ENCODE measurements around the gene CFH. TPM values are rescaled to one million over a fixed set of nuclear protein-coding genes. Genes with fewer than 3 reads are reported as not detected.
"Not testable (repeated sequence)": the region's sequence is repeated elsewhere in the genome, so short reads cannot be mapped to it uniquely, and the experiment has no call there.

Gene CFH
- total and polyA plus RNA-seq, 10 of the 15 experiments (the other 5 are each of a cell fraction or from before 2014, with no cell fraction given), result 0.46 TPM; not detected in 9

- TF ChIP-seq ZBED1 (IDR thresholded peaks at IDR 0.05; ENCODE audit: borderline replicate concordance) (no peak), ZNF274 (IDR thresholded peaks at IDR 0.05; ENCODE audit: insufficient read depth, insufficient read length) (no peak)
These were observed 86.9 kb downstream of the CFH start (continued) for GRCh38 chr1:196738730-196739129.

DNA sequence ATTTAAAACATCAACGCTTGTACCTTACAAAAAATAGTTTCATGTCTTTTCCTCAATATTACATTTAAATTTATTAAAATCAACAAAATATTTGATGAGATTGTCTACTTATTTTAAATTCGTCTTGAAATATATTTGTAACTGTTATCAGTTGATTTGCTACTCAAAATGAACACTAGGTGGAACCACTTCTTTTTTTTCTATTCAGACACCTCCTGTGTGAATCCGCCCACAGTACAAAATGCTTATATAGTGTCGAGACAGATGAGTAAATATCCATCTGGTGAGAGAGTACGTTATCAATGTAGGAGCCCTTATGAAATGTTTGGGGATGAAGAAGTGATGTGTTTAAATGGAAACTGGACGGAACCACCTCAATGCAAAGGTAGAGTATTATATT lies 91.4 kb downstream of the CFH start:
- SMC1A ChIA-PET (ENCODE audit: uncharacterized antibody, unreplicated experiment); POLR2A ChIA-PET; H3K27me3 ChIP-seq (replicated peaks in 1 of 2; ENCODE audit: control insufficient read depth in 2 of 2, insufficient read depth in 2 of 2, low read length in 1 of 2); H3K4me3 ChIP-seq; intact Hi-C loops (cut with micrococcal nuclease; ENCODE audit: unreplicated experiment); BruUV-seq (replicated peaks); H3K9me3 ChIP-seq (replicated peaks; ENCODE audit: control insufficient read depth, insufficient read depth, low read length); DNase-seq (ENCODE audit: low read depth, low spot score); H3K4me1 ChIP-seq (ENCODE audit: control insufficient read depth, insufficient read depth, low read length); H3K36me3 ChIP-seq (ENCODE audit: control insufficient read depth in 2 of 2, insufficient read depth in 2 of 2, low read length in 1 of 2); H3K27ac ChIP-seq (ENCODE audit: control insufficient read depth, insufficient read depth); H4K20me1 ChIP-seq (ENCODE audit: control insufficient read depth, insufficient read depth); H2AFZ ChIP-seq (ENCODE audit: control insufficient read depth, low read depth, low read length); H3K9ac ChIP-seq (ENCODE audit: control insufficient read depth, insufficient read depth, low read length); H3K4me2 ChIP-seq (ENCODE audit: control insufficient read depth, insufficient read depth); in situ Hi-C loops (cut with MboI); RAD21 ChIA-PET (ENCODE audit: unreplicated experiment); H3K79me2 ChIP-seq (ENCODE audit: control insufficient read depth, insufficient read depth, low read length); CTCF ChIA-PET: not testable (repeated sequence)
- peak; percentile 30 for TF ChIP-seq RAD21 (IDR thresholded peaks at IDR 0.05; ENCODE audit: insufficient read depth, low read depth, low read length)
- TF ChIP-seq, protein P1, sequence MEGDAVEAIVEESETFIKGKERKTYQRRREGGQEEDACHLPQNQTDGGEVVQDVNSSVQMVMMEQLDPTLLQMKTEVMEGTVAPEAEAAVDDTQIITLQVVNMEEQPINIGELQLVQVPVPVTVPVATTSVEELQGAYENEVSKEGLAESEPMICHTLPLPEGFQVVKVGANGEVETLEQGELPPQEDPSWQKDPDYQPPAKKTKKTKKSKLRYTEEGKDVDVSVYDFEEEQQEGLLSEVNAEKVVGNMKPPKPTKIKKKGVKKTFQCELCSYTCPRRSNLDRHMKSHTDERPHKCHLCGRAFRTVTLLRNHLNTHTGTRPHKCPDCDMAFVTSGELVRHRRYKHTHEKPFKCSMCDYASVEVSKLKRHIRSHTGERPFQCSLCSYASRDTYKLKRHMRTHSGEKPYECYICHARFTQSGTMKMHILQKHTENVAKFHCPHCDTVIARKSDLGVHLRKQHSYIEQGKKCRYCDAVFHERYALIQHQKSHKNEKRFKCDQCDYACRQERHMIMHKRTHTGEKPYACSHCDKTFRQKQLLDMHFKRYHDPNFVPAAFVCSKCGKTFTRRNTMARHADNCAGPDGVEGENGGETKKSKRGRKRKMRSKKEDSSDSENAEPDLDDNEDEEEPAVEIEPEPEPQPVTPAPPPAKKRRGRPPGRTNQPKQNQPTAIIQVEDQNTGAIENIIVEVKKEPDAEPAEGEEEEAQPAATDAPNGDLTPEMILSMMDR (IDR thresholded peaks at IDR 0.05 in 2 of 3, conservative IDR thresholded peaks at IDR 0.05 in 1 of 3; ENCODE audit: control insufficient read depth in 2 of 3, extremely low read depth in 1 of 3, insufficient read depth in 1 of 3, low read depth in 3 of 3, low read length in 3 of 3), result peak in 2 of 3 experiments; percentile 14 to 21; a peak in 2 of 6 replicates
- ATAC-seq (peak; percentile 87), FAIRE-seq (peak; percentile 85)
- WGBS (ENCODE audit: insufficient coverage, insufficient replicate concordance, low lambda C conversion rate, missing lambda C conversion rate), result 7% methylated on average over 6 of the region's 6 CpGs

GRCh38 chr1:196765019-196765740 lies 113.3 kb downstream of the CFH start:
- POLR2A ChIA-PET; H3K36me3 ChIP-seq (ENCODE audit: control insufficient read depth in 2 of 2, insufficient read depth in 2 of 2, low read length in 1 of 2); H4K20me1 ChIP-seq (ENCODE audit: control insufficient read depth, insufficient read depth); SMC1A ChIA-PET (ENCODE audit: uncharacterized antibody, unreplicated experiment); H2AFZ ChIP-seq (ENCODE audit: control insufficient read depth, low read depth, low read length); H3K9ac ChIP-seq (ENCODE audit: control insufficient read depth, insufficient read depth, low read length); H3K4me1 ChIP-seq (ENCODE audit: control insufficient read depth, insufficient read depth, low read length); H3K79me2 ChIP-seq (ENCODE audit: control insufficient read depth, insufficient read depth, low read length); ATAC-seq; intact Hi-C loops (cut with micrococcal nuclease; ENCODE audit: unreplicated experiment); BruUV-seq (replicated peaks); FAIRE-seq; in situ Hi-C loops (cut with MboI); CTCF ChIA-PET; DNase-seq (ENCODE audit: low read depth, low spot score); H3K27me3 ChIP-seq (replicated peaks in 1 of 2; ENCODE audit: control insufficient read depth in 2 of 2, insufficient read depth in 2 of 2, low read length in 1 of 2); H3K4me2 ChIP-seq (ENCODE audit: control insufficient read depth, insufficient read depth); RAD21 ChIA-PET (ENCODE audit: unreplicated experiment); H3K27ac ChIP-seq (ENCODE audit: control insufficient read depth, insufficient read depth); H3K9me3 ChIP-seq (replicated peaks; ENCODE audit: control insufficient read depth, insufficient read depth, low read length); H3K4me3 ChIP-seq: not testable (repeated sequence)
- WGBS (ENCODE audit: insufficient coverage, insufficient replicate concordance, low lambda C conversion rate, missing lambda C conversion rate), result 7% methylated on average over 4 of the region's 4 CpGs

GRCh38 chr1:196769823-196770222 lies 118.0 kb downstream of the CFH start:
- intact Hi-C loops (cut with micrococcal nuclease; ENCODE audit: unreplicated experiment); CTCF ChIA-PET: not testable (repeated sequence)
- 50% methylated on average over 4 of the region's 4 CpGs for WGBS (ENCODE audit: insufficient coverage, insufficient replicate concordance, low lambda C conversion rate, missing lambda C conversion rate)

More at GRCh38 chr1:196769823-196770222, 118.0 kb downstream of the CFH start:
- H3K9ac ChIP-seq (ENCODE audit: control insufficient read depth, insufficient read depth, low read length); DNase-seq (ENCODE audit: low read depth, low spot score); SMC1A ChIA-PET (ENCODE audit: uncharacterized antibody, unreplicated experiment); ATAC-seq; H3K4me1 ChIP-seq (ENCODE audit: control insufficient read depth, insufficient read depth, low read length); H2AFZ ChIP-seq (ENCODE audit: control insufficient read depth, low read depth, low read length); H3K27ac ChIP-seq (ENCODE audit: control insufficient read depth, insufficient read depth); H3K9me3 ChIP-seq (replicated peaks; ENCODE audit: control insufficient read depth, insufficient read depth, low read length); H3K36me3 ChIP-seq (ENCODE audit: control insufficient read depth in 2 of 2, insufficient read depth in 2 of 2, low read length in 1 of 2); in situ Hi-C loops (cut with MboI); H4K20me1 ChIP-seq (ENCODE audit: control insufficient read depth, insufficient read depth); H3K27me3 ChIP-seq (replicated peaks in 1 of 2; ENCODE audit: control insufficient read depth in 2 of 2, insufficient read depth in 2 of 2, low read length in 1 of 2); RAD21 ChIA-PET (ENCODE audit: unreplicated experiment); H3K79me2 ChIP-seq (ENCODE audit: control insufficient read depth, insufficient read depth, low read length); H3K4me2 ChIP-seq (ENCODE audit: control insufficient read depth, insufficient read depth); POLR2A ChIA-PET; FAIRE-seq; BruUV-seq (replicated peaks); H3K4me3 ChIP-seq: not testable (repeated sequence)

All from GM12878 (cell line).